Astrocyte (in vitro differentiated cells and primary cell): Measurements from ENCODE around the gene ULK4.

ENCODE experiments used
- EZH2 ChIP-seq: IDR thresholded peaks from 2 replicates; pipeline ENCODE4 v1.6.1; 2012; ENCODE audit warnings: mild to moderate bottlenecking, low read length, inconsistent platforms; ENCODE audit not compliant: insufficient read depth
- TF ChIP-seq, protein P1 (sequence below): IDR thresholded peaks from 2 replicates; pipeline ENCODE4 v1.5.1; 2011; ENCODE audit warnings: low read depth, mild to moderate bottlenecking, inconsistent platforms, low read length, moderate library complexity; ENCODE audit not compliant: insufficient read depth

DNA sequence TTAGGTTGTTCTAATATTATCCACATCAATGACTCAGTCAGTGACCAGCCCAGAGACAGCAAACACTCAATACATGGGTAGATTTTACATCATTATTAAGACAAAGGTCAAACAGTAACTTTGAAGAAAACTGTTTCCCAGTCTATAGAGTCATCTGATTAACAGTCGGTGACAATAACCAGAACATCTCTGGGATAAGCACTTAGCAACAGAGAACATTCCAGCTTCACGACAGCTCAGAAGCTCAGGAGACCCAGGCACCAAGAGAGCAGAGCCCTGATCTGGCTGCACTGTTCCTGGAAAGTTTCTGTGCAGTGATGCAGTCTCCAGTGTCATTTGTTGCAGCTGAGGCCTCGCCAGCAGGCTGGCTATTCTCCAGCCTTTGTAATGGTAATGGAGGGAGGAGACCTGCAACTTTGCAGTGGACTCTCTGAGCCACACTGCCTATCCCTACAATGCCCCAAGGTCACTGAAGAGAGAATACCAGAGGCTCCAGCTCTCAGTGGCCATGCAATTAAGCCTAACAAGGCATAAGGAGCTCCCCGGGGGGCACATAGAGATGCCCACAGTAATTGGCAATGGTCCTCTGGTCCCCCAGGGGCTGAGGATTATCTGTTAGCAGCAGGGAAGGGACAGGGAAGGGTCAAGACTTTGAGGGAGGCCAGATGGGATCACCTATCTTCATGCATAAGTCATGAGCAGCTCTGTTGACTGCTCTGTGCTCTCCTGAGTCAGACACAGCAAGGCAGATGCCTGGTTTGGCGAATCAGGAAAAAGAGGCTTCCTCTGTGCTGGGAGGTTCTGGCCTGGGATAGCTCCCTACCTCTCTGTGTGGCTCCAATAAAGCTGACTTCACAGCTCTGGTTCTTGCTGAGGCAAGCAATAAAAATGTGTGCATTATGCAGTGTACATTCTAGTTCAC, 599.0 kb downstream of the ULK4 start:
- TF ChIP-seq, protein P1, sequence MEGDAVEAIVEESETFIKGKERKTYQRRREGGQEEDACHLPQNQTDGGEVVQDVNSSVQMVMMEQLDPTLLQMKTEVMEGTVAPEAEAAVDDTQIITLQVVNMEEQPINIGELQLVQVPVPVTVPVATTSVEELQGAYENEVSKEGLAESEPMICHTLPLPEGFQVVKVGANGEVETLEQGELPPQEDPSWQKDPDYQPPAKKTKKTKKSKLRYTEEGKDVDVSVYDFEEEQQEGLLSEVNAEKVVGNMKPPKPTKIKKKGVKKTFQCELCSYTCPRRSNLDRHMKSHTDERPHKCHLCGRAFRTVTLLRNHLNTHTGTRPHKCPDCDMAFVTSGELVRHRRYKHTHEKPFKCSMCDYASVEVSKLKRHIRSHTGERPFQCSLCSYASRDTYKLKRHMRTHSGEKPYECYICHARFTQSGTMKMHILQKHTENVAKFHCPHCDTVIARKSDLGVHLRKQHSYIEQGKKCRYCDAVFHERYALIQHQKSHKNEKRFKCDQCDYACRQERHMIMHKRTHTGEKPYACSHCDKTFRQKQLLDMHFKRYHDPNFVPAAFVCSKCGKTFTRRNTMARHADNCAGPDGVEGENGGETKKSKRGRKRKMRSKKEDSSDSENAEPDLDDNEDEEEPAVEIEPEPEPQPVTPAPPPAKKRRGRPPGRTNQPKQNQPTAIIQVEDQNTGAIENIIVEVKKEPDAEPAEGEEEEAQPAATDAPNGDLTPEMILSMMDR = no peak
- no peak for TF ChIP-seq EZH2
